Naive thymus-derived CD8-positive, alpha-beta T cell (primary cell): ENCODE results near the gene SH3RF3. TPM values are rescaled to one million over a fixed set of nuclear protein-coding genes. Genes with fewer than 3 reads are reported as not detected.

Experiments used
- ATAC-seq, 2 donors: fragments of 150-1000 bp; cut with Tn5 transposase in 1 of 2; sonication (Bioruptor Pico), chemical (Tn5 transposase) in 1 of 2; 1 replicate in 1 of 2; 2 replicates in 1 of 2; pipeline ENCODE4 v1.10.0; 2021; ENCODE audit warnings: mild to moderate bottlenecking in 2 of 2, moderate library complexity in 2 of 2
- POLR2A ChIA-PET: fragments of 350-600 bp; sonication (Branson Sonifier 250); formaldehyde crosslinking; loops from one replicate; lab custom pipeline; 2021; ENCODE audit warnings: antibody characterized with exemption; lab: Charles Lee
- DNase-seq, 10 donors: peaks; one replicate each; pipeline versions ENCODE4 v3.0.0 to v3.0.0-alpha.2; 2020 to 2022
- H3K27ac Mint-ChIP-seq, 10 donors: one replicate each; pipeline ENCODE4 v1.8.0; 2020 to 2022; ENCODE audit warnings: mild to moderate bottlenecking in 10 of 10, mixed read lengths in 10 of 10, moderate library complexity in 4 of 10, inconsistent platforms in 1 of 10
- H3K27me3 Mint-ChIP-seq, 5 donors: one replicate each; pipeline ENCODE4 v1.8.0; 2021 to 2022; ENCODE audit warnings: mixed read lengths in 5 of 5
- H3K36me3 Mint-ChIP-seq, 3 donors: one replicate each; pipeline ENCODE4 v1.8.0; 2020 to 2022; ENCODE audit warnings: mixed read lengths in 3 of 3, mild to moderate bottlenecking in 2 of 3, inconsistent platforms in 1 of 3
- H3K4me1 Mint-ChIP-seq, 4 donors: one replicate each; pipeline ENCODE4 v1.8.0; 2021 to 2022; ENCODE audit warnings: mixed read lengths in 4 of 4
- H3K4me3 Mint-ChIP-seq, 10 donors: one replicate each; pipeline ENCODE4 v1.8.0; 2020 to 2022; ENCODE audit warnings: mild to moderate bottlenecking in 10 of 10, mixed read lengths in 10 of 10, moderate library complexity in 6 of 10, inconsistent platforms in 1 of 10
- H3K9me3 Mint-ChIP-seq, 9 donors: one replicate each; pipeline ENCODE4 v1.8.0; 2020 to 2022; ENCODE audit warnings: mixed read lengths in 9 of 9, mild to moderate bottlenecking in 3 of 9, inconsistent platforms in 1 of 9, moderate library complexity in 1 of 9
- polyA plus RNA-seq, 3 donors: library from polyadenylated mRNA; unstranded; fragments of 300-500 nt; fragmentation: Illumina TruSeq; gene quantifications; one replicate each; pipeline ENCODE4 v1.2.3, GENCODE V29; 2021
- total RNA-seq, 8 experiments: library from RNA in 2 of 8; stranded (reverse) in 2 of 8; gene quantifications; one replicate each; pipeline ENCODE4 v1.2.3 and lab custom pipeline; 2021 to 2026

SH3RF3 gene
- total and polyA plus RNA-seq, 5 experiments from 2014 or later, result 0.39 to 15.1 (median 4.4) TPM

GRCh38 chr2:109317471-109318095 lies 188.6 kb downstream of the SH3RF3 start:
- no peaks in the 10 kb centered on the region for H3K27me3 Mint-ChIP-seq
- H3K27ac Mint-ChIP-seq, result peak overlapping the region in 1 of 10 donors; percentile 51
- H3K36me3 Mint-ChIP-seq, result no peaks in the 10 kb centered on the region
- peaks cover 23 to 59% (median 37%) of the 10 kb centered on the region in 4 donors for H3K4me1 Mint-ChIP-seq
- ATAC-seq (no peak), DNase-seq (no peak)
- H3K4me3 Mint-ChIP-seq, result no peak overlapping the region
- POLR2A ChIA-PET, result no interaction called here
- H3K9me3 Mint-ChIP-seq, result no peaks in the 10 kb centered on the region

GRCh38 chr2:109318150-109318948 lies 189.3 kb downstream of the SH3RF3 start:
- Mint-ChIP-seq H3K4me3 (no peak overlapping the region), H3K27me3 (no peaks in the 10 kb centered on the region), H3K9me3 (no peaks in the 10 kb centered on the region), H3K27ac (peak overlapping the region in 1 of 10 donors; percentile 51), H3K4me1 (peaks cover 23 to 64% (median 38%) of the 10 kb centered on the region in 4 donors), H3K36me3 (no peaks in the 10 kb centered on the region)
- ATAC-seq (no peak), DNase-seq (no peak)
- POLR2A ChIA-PET, result interaction anchor here (0.5 kb wide), 1 partner anchor 284 kb away, joined by 3 read pairs; no protein-coding TSS in a partner anchor

GRCh38 chr2:109318949-109319342 lies 189.9 kb downstream of the SH3RF3 start:
- Mint-ChIP-seq H3K4me1 (peaks cover 23 to 58% (median 37%) of the 10 kb centered on the region in 4 donors), H3K27me3 (no peaks in the 10 kb centered on the region), H3K9me3 (no peaks in the 10 kb centered on the region), H3K36me3 (no peaks in the 10 kb centered on the region), H3K27ac (no peak overlapping the region), H3K4me3 (peak overlapping the region in 5 of 10 donors; percentile 2 to 74 (median 18))
- ATAC-seq (no peak), DNase-seq (no peak)
- POLR2A ChIA-PET, result interaction anchor here (0.5 kb wide), 1 partner anchor 285 kb away, joined by 3 read pairs; no protein-coding TSS in a partner anchor

- Mint-ChIP-seq H3K27me3 (no peaks in the 10 kb centered on the region), H3K27ac (peak overlapping the region in 8 of 10 donors; percentile 1 to 87 (median 46)), H3K4me1 (peaks cover 26 to 62% (median 37%) of the 10 kb centered on the region in 4 donors), H3K36me3 (no peaks in the 10 kb centered on the region), H3K4me3 (peak overlapping the region in 8 of 10 donors; percentile 15 to 74 (median 52)), H3K9me3 (no peaks in the 10 kb centered on the region)
- POLR2A ChIA-PET, result no interaction called here
- ATAC-seq, result peak in 1 of 2 donors; percentile 70
- DNase-seq, result peak in 4 of 10 donors; percentile 5 to 23 (median 16)
These were observed 191.4 kb downstream of the SH3RF3 start for GRCh38 chr2:109320195-109320922.

GRCh38 chr2:109321570-109321969 lies 192.6 kb downstream of the SH3RF3 start:
- POLR2A ChIA-PET, result no interaction called here
- ATAC-seq (no peak), DNase-seq (no peak)
- Mint-ChIP-seq H3K27ac (peak overlapping the region in 1 of 10 donors; percentile 31), H3K27me3 (no peaks in the 10 kb centered on the region), H3K9me3 (no peaks in the 10 kb centered on the region), H3K4me1 (peaks cover 29 to 62% (median 40%) of the 10 kb centered on the region in 4 donors), H3K4me3 (no peak overlapping the region), H3K36me3 (no peaks in the 10 kb centered on the region)

GRCh38 chr2:109322111-109322510 lies 193.1 kb downstream of the SH3RF3 start:
- H3K36me3 Mint-ChIP-seq, result no peaks in the 10 kb centered on the region
- ATAC-seq, result no peak
- DNase-seq, result no peak
- peaks cover 27 to 62% (median 40%) of the 10 kb centered on the region in 4 donors for H3K4me1 Mint-ChIP-seq
- no peaks in the 10 kb centered on the region for H3K27me3 Mint-ChIP-seq
- H3K4me3 Mint-ChIP-seq, result no peak overlapping the region
- POLR2A ChIA-PET, result no interaction called here
- H3K27ac Mint-ChIP-seq, result peak overlapping the region in 2 of 10 donors; percentile 20 to 77
- no peaks in the 10 kb centered on the region for H3K9me3 Mint-ChIP-seq

GRCh38 chr2:109322641-109323040 lies 193.6 kb downstream of the SH3RF3 start:
- H3K27ac Mint-ChIP-seq, result peak overlapping the region in 1 of 10 donors; percentile 61
- H3K9me3 Mint-ChIP-seq, result no peaks in the 10 kb centered on the region
- ATAC-seq, result no peak
- no peaks in the 10 kb centered on the region for H3K27me3 Mint-ChIP-seq
- H3K4me3 Mint-ChIP-seq, result no peak overlapping the region
- no peak for DNase-seq
- POLR2A ChIA-PET, result no interaction called here
- peaks cover 27 to 56% (median 38%) of the 10 kb centered on the region in 4 donors for H3K4me1 Mint-ChIP-seq
- H3K36me3 Mint-ChIP-seq, result no peaks in the 10 kb centered on the region

DNA sequence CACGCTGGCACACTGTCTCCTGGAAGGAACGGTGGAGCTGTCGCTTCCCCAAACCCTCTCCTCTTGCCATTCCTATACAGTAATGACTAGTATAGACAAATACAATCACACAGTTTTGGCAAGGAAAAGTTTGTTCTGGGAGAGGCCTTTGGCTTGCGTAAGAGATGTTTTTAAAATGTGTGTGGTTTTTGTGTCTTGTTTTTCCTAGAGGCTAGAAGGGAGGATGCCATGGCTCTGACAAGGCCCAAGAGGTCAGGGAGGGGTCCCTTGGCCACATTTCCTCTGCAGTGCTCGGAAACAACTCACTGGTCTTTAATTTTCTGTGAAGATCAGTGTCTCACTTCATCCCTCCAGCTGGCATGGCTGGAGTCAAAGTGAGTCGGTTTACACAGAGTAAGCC lies 195.9 kb downstream of the SH3RF3 start:
- Mint-ChIP-seq H3K4me1 (peaks cover 21 to 44% (median 29%) of the 10 kb centered on the region in 4 donors), H3K27me3 (no peaks in the 10 kb centered on the region), H3K4me3 (no peak overlapping the region), H3K9me3 (no peaks in the 10 kb centered on the region), H3K36me3 (no peaks in the 10 kb centered on the region), H3K27ac (peak overlapping the region in 1 of 10 donors; percentile 47)
- POLR2A ChIA-PET, result no interaction called here
- ATAC-seq (no peak), DNase-seq (no peak)

DNA sequence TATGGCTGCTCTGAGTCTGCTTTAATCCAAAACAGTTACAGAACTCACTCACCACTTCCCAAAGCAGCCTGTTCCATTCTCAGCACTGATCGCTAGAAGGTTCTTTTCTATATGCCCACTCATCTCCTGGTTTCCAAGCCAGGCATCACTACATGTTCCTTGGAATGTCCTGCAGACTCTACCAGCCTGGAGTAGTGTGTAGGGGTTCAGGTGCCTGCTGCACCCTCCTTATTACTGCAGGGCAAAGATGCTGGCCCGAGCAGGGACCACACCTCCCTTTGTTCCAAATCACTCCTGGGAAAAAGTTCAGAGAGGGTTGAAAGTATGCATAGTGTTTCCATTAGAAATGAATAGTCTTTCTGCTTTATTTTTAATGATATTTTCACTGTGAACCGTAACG lies 196.6 kb downstream of the SH3RF3 start:
- no peak for DNase-seq
- no peak overlapping the region for H3K27ac Mint-ChIP-seq

DNA sequence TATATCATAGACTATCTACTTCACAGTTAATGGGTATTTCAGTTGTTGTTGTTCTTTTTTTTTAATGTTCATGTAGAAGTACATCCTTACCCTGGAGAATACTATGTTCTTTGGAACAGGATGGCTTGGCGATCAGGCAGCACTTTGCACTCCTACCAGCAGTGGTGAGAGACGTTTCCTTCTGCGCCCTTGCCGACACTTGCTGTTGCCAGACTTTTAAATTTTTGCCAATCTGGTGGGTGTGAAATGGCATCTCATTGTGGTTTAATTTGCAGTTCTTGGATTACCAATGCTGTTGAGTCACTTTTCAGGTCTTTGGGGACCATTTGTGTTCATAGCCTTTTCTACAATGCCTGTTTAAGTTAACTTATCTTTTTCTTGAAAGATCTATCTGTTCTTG lies 197.3 kb downstream of the SH3RF3 start:
- Mint-ChIP-seq H3K27ac (no peak overlapping the region), H3K4me3 (no peak overlapping the region), H3K27me3 (no peaks in the 10 kb centered on the region), H3K9me3 (no peaks in the 10 kb centered on the region), H3K36me3 (no peaks in the 10 kb centered on the region), H3K4me1 (peaks cover 13 to 40% (median 25%) of the 10 kb centered on the region in 4 donors)
- POLR2A ChIA-PET, result no interaction called here
- ATAC-seq, result no peak
- no peak for DNase-seq

More for the DNA sequence above, 196.6 kb downstream of the SH3RF3 start:
- POLR2A ChIA-PET, result no interaction called here
- Mint-ChIP-seq H3K9me3 (no peaks in the 10 kb centered on the region), H3K27me3 (no peaks in the 10 kb centered on the region), H3K4me3 (no peak overlapping the region), H3K4me1 (peaks cover 14 to 43% (median 27%) of the 10 kb centered on the region in 4 donors), H3K36me3 (no peaks in the 10 kb centered on the region)
- no peak for ATAC-seq

GRCh38 chr2:109330056-109330455 lies 201.1 kb downstream of the SH3RF3 start:
- no peak for ATAC-seq
- DNase-seq, result no peak
- Mint-ChIP-seq H3K36me3 (no peaks in the 10 kb centered on the region), H3K27ac (no peak overlapping the region), H3K27me3 (no peaks in the 10 kb centered on the region), H3K9me3 (no peaks in the 10 kb centered on the region), H3K4me3 (no peak overlapping the region), H3K4me1 (peaks cover 25 to 49% (median 45%) of the 10 kb centered on the region in 4 donors)
- POLR2A ChIA-PET, result no interaction called here

GRCh38 chr2:109331081-109331480 lies 202.1 kb downstream of the SH3RF3 start:
- ATAC-seq, result no peak
- Mint-ChIP-seq H3K4me1 (peaks cover 29 to 55% (median 53%) of the 10 kb centered on the region in 4 donors), H3K4me3 (no peak overlapping the region), H3K27me3 (peaks cover 0 to 3% (median 0%) of the 10 kb centered on the region in 5 donors), H3K9me3 (no peaks in the 10 kb centered on the region), H3K36me3 (no peaks in the 10 kb centered on the region), H3K27ac (peak overlapping the region in 1 of 10 donors; percentile 7)
- POLR2A ChIA-PET, result interaction anchor here (2.7 kb wide), 1 partner anchor 18 kb away, joined by 11 read pairs; no protein-coding TSS in a partner anchor
- no peak for DNase-seq
